Activated CD4-positive, alpha-beta T cell treated with anti-CD3 and anti-CD28 coated beads for 24 hours (primary cell): Measurements from ENCODE around the gene PPM1N.

Experiments
- DNase-seq, 2 donors: peaks; one replicate each; pipeline ENCODE4 v3.0.0-alpha.2; 2020; ENCODE audit warnings: low read depth in 2 of 2

The PPM1N gene

GRCh38 chr19:45470762-45471081 is 27.5 kb upstream of the PPM1N start:
- no peak for DNase-seq

GRCh38 chr19:45471111-45471930 is 26.9 kb upstream of the PPM1N start:
- DNase-seq, result no peak

DNA sequence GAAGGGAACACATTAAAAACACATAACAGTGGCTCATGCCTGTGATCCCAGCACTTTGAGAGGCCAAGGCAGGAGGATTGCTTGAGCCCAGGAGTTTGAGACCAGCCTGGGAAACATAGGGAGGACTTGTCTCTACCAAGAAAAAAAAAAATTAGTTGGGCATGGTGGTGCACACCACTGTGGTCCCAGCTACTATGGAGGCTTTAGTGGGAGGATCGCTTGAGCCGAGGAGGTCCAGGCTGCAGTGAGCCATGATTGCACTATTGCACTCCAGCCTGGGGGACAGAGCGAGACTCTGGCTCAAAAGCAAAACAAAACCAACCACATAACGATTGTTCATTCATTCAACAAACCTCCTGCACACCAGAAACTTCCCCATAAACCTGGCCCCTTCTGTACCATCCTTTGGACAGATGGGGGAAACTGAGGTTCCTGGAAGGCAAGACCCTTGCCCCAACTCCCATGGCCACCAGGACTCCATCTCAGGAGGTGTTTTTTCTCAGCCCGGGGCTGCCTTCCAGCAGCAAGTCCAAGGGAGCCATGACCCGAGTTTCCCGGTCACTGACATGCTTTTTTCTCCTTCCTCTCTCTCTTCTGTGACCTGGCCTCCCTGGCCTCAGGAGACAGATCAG is 26.2 kb upstream of the PPM1N start:
- DNase-seq, result no peak

GRCh38 chr19:45472563-45473366 is 25.5 kb upstream of the PPM1N start:
- DNase-seq, result no peak

DNA sequence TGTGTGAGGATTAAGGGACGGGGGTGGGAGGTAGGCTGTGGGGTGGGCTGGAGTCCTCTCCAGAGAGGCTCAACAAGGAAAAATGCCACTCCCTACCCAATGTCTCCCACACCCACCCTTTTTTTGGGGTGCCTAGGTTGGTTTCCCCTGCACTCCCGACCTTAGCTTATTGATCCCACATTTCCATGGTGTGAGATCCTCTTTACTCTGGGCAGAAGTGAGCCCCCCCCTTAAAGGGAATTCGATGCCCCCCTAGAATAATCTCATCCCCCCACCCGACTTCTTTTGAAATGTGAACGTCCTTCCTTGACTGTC is 24.9 kb upstream of the PPM1N start:
- no peak for DNase-seq

DNA sequence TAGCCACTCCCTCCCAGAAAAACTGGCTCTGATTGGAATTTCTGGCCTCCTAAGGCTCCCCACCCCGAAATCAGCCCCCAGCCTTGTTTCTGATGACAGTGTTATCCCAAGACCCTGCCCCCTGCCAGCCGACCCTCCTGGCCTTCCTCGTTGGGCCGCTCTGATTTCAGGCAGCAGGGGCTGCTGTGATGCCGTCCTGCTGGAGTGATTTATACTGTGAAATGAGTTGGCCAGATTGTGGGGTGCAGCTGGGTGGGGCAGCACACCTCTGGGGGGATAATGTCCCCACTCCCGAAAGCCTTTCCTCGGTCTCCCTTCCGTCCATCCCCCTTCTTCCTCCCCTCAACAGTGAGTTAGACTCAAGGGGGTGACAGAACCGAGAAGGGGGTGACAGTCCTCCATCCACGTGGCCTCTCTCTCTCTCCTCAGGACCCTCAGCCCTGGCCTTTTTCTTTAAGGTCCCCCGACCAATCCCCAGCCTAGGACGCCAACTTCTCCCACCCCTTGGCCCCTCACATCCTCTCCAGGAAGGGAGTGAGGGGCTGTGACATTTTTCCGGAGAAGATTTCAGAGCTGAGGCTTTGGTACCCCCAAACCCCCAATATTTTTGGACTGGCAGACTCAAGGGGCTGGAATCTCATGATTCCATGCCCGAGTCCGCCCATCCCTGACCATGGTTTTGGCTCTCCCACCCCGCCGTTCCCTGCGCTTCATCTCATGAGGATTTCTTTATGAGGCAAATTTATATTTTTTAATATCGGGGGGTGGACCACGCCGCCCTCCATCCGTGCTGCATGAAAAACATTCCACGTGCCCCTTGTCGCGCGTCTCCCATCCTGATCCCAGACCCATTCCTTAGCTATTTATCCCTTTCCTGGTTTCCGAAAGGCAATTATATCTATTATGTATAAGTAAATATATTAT is 24.3 kb upstream of the PPM1N start:
- no peak for DNase-seq

DNA sequence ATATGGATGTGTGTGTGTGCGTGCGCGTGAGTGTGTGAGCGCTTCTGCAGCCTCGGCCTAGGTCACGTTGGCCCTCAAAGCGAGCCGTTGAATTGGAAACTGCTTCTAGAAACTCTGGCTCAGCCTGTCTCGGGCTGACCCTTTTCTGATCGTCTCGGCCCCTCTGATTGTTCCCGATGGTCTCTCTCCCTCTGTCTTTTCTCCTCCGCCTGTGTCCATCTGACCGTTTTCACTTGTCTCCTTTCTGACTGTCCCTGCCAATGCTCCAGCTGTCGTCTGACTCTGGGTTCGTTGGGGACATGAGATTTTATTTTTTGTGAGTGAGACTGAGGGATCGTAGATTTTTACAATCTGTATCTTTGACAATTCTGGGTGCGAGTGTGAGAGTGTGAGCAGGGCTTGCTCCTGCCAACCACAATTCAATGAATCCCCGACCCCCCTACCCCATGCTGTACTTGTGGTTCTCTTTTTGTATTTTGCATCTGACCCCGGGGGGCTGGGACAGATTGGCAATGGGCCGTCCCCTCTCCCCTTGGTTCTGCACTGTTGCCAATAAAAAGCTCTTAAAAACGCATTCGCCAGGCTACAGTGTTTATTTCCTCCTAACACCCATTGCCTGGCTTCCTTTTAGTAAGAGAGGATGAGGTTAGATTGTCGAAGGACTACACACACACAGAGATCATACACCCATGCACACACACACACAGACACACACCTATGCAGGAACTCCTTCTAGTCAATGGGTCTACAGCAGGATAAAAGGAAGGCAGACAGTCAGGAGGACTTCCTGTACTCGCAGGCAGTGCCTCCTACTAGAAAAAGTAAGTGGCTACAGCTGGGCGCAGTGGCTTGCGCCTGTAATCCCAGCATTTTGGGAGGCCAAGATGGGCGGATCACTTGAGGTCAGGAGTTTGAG is 23.4 kb upstream of the PPM1N start:
- DNase-seq, result no peak

- no peak for DNase-seq
Observed at GRCh38 chr19:45475537-45476291, 22.5 kb upstream of the PPM1N start.

- DNase-seq, result no peak
Observed at GRCh38 chr19:45476304-45476703, 21.9 kb upstream of the PPM1N start.

DNA sequence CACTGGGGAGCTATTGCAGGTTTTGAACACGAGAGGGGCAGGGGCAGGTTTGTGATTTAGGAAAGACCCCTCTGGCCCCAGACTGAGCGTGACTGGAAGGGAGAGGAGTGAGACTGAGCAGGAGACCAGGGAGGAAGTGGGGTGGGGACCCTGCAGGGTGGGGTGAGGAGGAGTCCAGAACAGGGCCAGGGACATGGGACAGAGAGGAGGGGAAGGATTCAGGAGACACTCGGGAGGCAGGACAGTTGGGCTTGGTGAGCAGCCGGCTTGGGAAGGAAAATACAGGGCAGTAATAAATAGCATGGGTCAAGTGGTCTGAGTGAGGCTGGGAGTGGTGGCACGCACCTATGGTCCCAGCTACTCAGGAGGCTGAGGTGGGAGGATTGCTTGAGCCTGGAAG is 21.1 kb upstream of the PPM1N start:
- no peak for DNase-seq

DNA sequence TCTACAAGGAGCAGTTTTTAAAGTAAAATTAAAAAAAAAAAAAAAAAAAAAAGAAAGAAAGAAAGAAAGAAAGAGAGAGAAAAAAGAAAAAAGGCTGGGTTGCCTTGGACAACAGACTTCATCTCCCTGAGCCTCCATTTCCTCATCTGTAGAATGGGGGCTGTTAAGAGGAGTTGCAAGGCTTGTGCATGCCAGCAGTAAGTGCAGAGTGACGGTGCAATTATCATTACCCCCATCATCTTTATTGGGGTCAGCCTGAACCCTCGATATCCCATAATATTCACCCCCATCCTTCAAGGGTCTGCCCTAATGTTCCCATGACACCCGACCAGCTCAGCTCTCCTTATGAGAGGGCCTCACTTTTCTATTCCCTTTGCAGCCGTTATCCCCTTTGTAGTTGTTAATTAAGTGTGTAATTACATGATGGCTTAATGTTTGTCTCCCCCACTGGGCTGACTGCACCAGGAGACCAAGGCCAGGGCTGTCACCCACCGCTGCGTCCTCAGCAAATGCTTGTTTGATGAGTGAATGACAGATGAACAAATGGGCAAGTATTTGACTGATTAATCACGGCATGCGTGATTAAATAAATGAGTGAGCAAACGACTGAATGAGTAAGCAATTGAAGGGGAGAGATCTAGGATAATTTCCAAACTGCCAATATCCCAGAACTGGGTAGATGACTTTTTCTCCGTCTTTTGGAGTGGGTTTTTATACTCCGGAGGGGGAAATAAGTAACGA is 20.4 kb upstream of the PPM1N start:
- no peak for DNase-seq

GRCh38 chr19:45478454-45479238 is 19.6 kb upstream of the PPM1N start:
- peak; percentile 88 to 91 for DNase-seq

DNA sequence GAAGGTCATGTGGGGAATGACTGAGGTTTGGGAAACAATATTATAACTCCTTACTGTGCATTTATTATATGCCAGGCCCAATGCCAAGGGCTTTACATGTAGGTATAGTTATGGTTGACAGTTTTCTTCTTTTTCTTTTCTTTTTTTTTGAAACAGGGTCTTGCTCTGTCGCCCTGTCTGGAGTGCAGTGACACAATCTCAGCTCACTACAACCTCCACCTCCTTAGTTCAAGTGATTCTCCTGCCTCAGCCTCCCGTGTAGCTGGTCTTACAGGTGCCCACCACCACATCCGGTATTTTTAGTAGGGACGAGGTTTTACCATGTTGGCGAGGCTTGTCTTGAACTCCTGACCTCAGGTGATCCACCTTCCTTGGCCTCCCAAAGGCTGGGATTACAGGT is 15.2 kb upstream of the PPM1N start:
- no peak for DNase-seq

DNA sequence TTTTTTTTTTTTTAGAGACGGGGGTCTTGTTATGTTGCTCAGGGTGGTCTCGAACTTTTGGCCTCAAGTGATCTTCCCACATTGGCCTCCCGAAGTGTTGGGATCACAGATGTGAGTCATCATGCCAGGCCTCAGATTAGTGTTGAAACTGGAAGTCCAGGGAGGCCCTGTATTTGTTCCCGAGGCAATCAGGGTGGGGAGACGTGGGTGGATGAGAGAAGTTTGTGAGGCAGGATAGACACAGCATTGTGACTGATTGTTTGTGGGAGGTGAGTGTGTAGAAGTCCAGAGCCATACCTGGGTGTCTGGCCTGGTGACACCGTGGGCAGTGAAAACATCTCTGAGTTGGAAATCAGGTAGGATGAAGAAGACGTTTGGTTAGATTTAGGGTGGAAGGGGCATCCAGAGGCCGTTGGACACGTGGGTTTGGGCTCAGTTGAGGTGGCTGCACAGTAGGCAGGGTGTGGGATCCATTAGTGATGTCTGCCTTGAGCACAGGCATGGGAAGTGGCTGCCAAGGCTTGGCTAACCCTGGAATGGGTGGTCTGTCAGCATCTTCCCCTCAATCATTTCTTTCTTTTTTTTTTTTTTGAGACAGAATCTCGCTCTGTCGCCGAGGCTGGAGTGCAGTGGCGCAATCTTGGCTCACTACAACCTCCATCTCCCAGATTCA is 13.8 kb upstream of the PPM1N start:
- DNase-seq, result no peak

GRCh38 chr19:45485305-45486077 is 12.8 kb upstream of the PPM1N start:
- peak; percentile 96 to 99 for DNase-seq

DNA sequence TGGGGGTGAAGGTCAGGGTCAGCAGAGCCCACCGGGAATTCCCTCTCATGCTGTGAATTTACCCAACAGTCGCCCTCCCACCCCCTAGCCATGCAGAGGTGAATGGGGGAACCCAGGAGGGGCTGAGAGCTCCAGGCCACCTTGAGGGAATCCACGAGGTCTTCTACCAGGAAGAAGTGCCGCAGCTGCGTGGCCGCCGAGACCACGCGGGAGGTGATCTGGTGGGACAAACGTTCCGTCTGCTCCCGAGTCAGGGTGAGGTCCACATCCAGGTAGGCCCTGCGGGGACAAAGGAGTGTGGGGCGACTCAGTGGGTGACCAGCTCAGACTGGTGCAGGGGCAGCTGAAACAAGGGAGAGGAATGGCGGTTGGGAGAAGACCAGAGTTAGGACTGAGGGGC is 9.5 kb upstream of the PPM1N start:
- no peak for DNase-seq

DNA sequence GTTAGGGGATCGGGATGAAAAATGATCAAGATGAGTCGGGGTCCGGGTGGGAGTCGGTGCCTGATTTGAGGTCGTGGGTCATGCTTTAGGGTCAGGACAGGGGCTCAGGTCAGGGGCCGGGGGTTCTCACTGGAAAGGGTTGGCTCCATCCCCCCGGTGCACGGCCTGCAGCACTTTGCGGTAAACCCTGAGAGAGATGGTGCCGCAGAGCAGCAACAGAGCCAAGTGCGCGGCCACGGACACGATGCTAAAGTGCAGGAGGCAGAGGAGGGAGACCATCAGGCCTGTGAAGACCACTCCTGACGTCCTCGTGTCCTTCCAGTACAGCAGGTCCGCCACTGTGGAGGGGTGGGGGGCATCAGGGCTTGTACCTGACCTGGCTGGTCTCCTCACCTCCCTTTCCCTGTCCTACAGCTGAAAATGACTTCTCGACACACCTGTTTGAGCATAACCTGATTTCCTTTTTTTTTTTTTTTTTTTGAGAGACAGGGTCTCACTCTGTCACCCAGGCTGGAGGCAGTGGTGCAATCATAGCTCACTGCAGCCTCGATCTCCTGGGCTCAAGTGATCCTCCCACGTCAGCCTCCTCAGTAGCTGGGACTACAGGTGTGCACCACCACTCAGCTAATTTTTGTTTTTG is 8.9 kb upstream of the PPM1N start:
- DNase-seq, result no peak
